IMR-90 (cell line): Measurements from ENCODE around the gene FN1. TPM values are rescaled to one million over a fixed set of nuclear protein-coding genes. Genes with fewer than 3 reads are reported as not detected.

Source experiments
- ATAC-seq: fragments of 200-7000 bp; cut with Tn5 transposase; 2 replicates; pipeline ENCODE4 v1.9.1; 2020; ENCODE audit warnings: low read depth, mild to moderate bottlenecking, moderate library complexity
- BruUV-seq: library from RNA; stranded (reverse); fragments of 400-500 nt; replicated peaks from 2 replicates; lab custom pipeline; 2021; lab: Mats Ljungman, UMichigan
- CTCF ChIA-PET: fragments of 300-600 bp; formaldehyde crosslinking; extraction: SDS; loops from one replicate; lab custom pipeline; 2021; ENCODE audit warnings: antibody characterized with exemption; lab: Yijun Ruan, JAX
- POLR2A ChIA-PET: fragments of 300-600 bp; sonication (Branson Sonifier 250); formaldehyde crosslinking; loops from one replicate; lab custom pipeline; 2022; ENCODE audit warnings: antibody characterized with exemption; ENCODE audit not compliant: unreplicated experiment; lab: Charles Lee
- DNase-seq: peaks from one replicate; pipeline ENCODE4 v3.0.0; 2013
- H2AFZ ChIP-seq: replicated peaks from 2 replicates; pipeline ENCODE3; 2013; ENCODE audit warnings: low read length, mild to moderate bottlenecking; ENCODE audit not compliant: poor library complexity
- H2AK5ac ChIP-seq: 2 replicates; pipeline ENCODE4 v1.6.1; 2013; ENCODE audit warnings: low read depth, low read length, inconsistent platforms
- H2AK9ac ChIP-seq: replicated peaks from 2 replicates; pipeline ENCODE3; 2013; ENCODE audit warnings: mild to moderate bottlenecking, low read depth, low read length, moderate library complexity; ENCODE audit not compliant: poor library complexity
- H2BK120ac ChIP-seq: 2 replicates; pipeline ENCODE4 v1.6.1; 2013; ENCODE audit warnings: low read depth, low read length, inconsistent platforms
- H2BK15ac ChIP-seq: 3 replicates; pipeline ENCODE4 v1.6.1; 2013; ENCODE audit warnings: low read depth, low read length, inconsistent platforms
- H2BK20ac ChIP-seq: 2 replicates; pipeline ENCODE4 v1.6.1; 2013; ENCODE audit warnings: low read depth, mild to moderate bottlenecking, inconsistent platforms, low read length, moderate library complexity
- H2BK5ac ChIP-seq: 2 replicates; pipeline ENCODE4 v1.6.1; 2013; ENCODE audit warnings: mild to moderate bottlenecking, low read depth, low read length, inconsistent platforms; ENCODE audit not compliant: poor library complexity, severe bottlenecking
- H3K14ac ChIP-seq: replicated peaks from 2 replicates; pipeline ENCODE4 v1.6.1; 2013; ENCODE audit warnings: low read depth, low read length, inconsistent platforms
- H3K18ac ChIP-seq: 2 replicates; pipeline ENCODE4 v1.6.1; 2013; ENCODE audit warnings: low read depth, low read length, control low read depth
- H3K23ac ChIP-seq: 2 replicates; pipeline ENCODE4 v1.6.1; 2013; ENCODE audit warnings: low read depth, low read length, inconsistent platforms
- H3K27ac ChIP-seq: 2 replicates; pipeline ENCODE4 v1.5.1; 2013; ENCODE audit warnings: mild to moderate bottlenecking, control low read depth, low read length; ENCODE audit not compliant: insufficient read depth
- H3K27me3 ChIP-seq: 2 replicates; pipeline ENCODE4 v1.6.1; 2013; ENCODE audit warnings: low read length; ENCODE audit not compliant: control insufficient read depth, insufficient read depth
- H3K36me3 ChIP-seq: 2 replicates; pipeline ENCODE4 v1.6.1; 2013; ENCODE audit warnings: low read length, mixed read lengths; ENCODE audit not compliant: control insufficient read depth, insufficient read depth
- H3K4ac ChIP-seq: 2 replicates; pipeline ENCODE4 v1.6.1; 2013; ENCODE audit warnings: low read depth, low read length, inconsistent platforms
- H3K4me1 ChIP-seq: 2 replicates; pipeline ENCODE4 v1.6.1; 2013; ENCODE audit warnings: low read length, mixed read lengths; ENCODE audit not compliant: control insufficient read depth, insufficient read depth
- H3K4me2 ChIP-seq: 2 replicates; pipeline ENCODE4 v1.6.1; 2013; ENCODE audit warnings: low read depth, mild to moderate bottlenecking, control low read depth, low read length, moderate library complexity
- H3K4me3 ChIP-seq: 2 replicates; pipeline ENCODE4 v1.5.1; 2013; ENCODE audit warnings: low read depth, mild to moderate bottlenecking, control low read depth, low read length, moderate library complexity; ENCODE audit not compliant: insufficient read depth
- H3K56ac ChIP-seq: 2 replicates; pipeline ENCODE4 v1.6.1; 2013; ENCODE audit warnings: low read length, inconsistent platforms; ENCODE audit not compliant: insufficient read depth; ENCODE audit errors: extremely low read depth
- H3K79me1 ChIP-seq, 2 experiments: 2 replicates each; pipeline ENCODE4 v1.6.1; 2013; ENCODE audit warnings: low read length in 2 of 2, inconsistent platforms in 1 of 2, low read depth in 1 of 2
- H3K9ac ChIP-seq: 2 replicates; pipeline ENCODE4 v1.6.1; 2013; ENCODE audit warnings: low read depth, low read length, control low read depth
- H3K9me1 ChIP-seq: 2 replicates; pipeline ENCODE4 v1.6.1; 2013; ENCODE audit warnings: low read length, inconsistent platforms; ENCODE audit not compliant: insufficient read depth
- H3K9me3 ChIP-seq: 2 replicates; pipeline ENCODE4 v1.6.1; 2013; ENCODE audit warnings: low read length; ENCODE audit not compliant: control insufficient read depth, insufficient read depth
- H4K20me1 ChIP-seq: 2 replicates; pipeline ENCODE4 v1.6.1; 2013; ENCODE audit warnings: low read length, inconsistent platforms; ENCODE audit not compliant: insufficient read depth
- H4K5ac ChIP-seq: 2 replicates; pipeline ENCODE4 v1.6.1; 2013; ENCODE audit warnings: mild to moderate bottlenecking, low read depth, low read length, control low read depth
- H4K8ac ChIP-seq, 2 experiments: 2 replicates each; pipeline ENCODE4 v1.6.1; 2013; ENCODE audit warnings: low read depth in 2 of 2, low read length in 2 of 2, control low read depth in 1 of 2, inconsistent platforms in 1 of 2
- H4K91ac ChIP-seq: 2 replicates; pipeline ENCODE4 v1.6.1; 2013; ENCODE audit warnings: low read depth, low read length, inconsistent platforms; ENCODE audit not compliant: insufficient read depth
- CEBPB ChIP-seq: IDR thresholded peaks from 2 replicates; pipeline ENCODE4 v1.6.1; 2012; ENCODE audit warnings: low read depth, low read length, improper control_type of control experiment
- CHD1 ChIP-seq: IDR thresholded peaks from 2 replicates; pipeline ENCODE4 v1.6.1; 2012; ENCODE audit warnings: low read depth, low read length, improper control_type of control experiment
- MAFK ChIP-seq: IDR thresholded peaks from 2 replicates; pipeline ENCODE4 v1.6.1; 2012; ENCODE audit warnings: low read depth, low read length, improper control_type of control experiment
- MXI1 ChIP-seq: IDR thresholded peaks from 2 replicates; pipeline ENCODE4 v1.6.1; 2012; ENCODE audit warnings: low read depth, mild to moderate bottlenecking, low read length, moderate library complexity, borderline replicate concordance
- POLR2A ChIP-seq: IDR thresholded peaks from 2 replicates; pipeline ENCODE4 v1.6.1; 2012; ENCODE audit warnings: mild to moderate bottlenecking, low read depth, low read length
- SMC3 ChIP-seq: fragments of 150-350 bp; IDR thresholded peaks from 2 replicates; pipeline ENCODE4 v1.6.1; 2016; ENCODE audit warnings: low read depth, mild to moderate bottlenecking, antibody characterized with exemption, low read length, moderate library complexity
- WGBS, 2 experiments: methylation state at CpG; one replicate each; pipeline versions ENCODE4 v1.1.5 to v1.1.7; 2013; ENCODE audit warnings: missing lambda C conversion rate in 2 of 2; ENCODE audit not compliant: insufficient read length in 1 of 2; ENCODE audit errors: extremely low coverage in 2 of 2; 5-methylcytosine and 5-hydroxymethylcytosine counted together
- dilution Hi-C: fragments of 300-500 bp; cut with HindIII; formaldehyde crosslinking; loops from one replicate; pipeline ENCODE4 v1.14.3; 2018; ENCODE audit warnings: low sequenced_read_pairs; ENCODE audit not compliant: unreplicated experiment
- in situ Hi-C: fragments of 300-500 bp; cut with MboI; formaldehyde crosslinking; loops from 3 replicates; pipeline ENCODE4 v1.14.3; 2019; ENCODE audit warnings: low sequenced_read_pairs, inconsistent platforms, mixed read lengths
- intact Hi-C: fragments of 100-400 bp; cut with micrococcal nuclease; formaldehyde crosslinking; loops from 2 replicates; pipeline ENCODE4 v1.10.0; 2022
- polyA plus RNA-seq, 3 experiments: library from polyadenylated mRNA; depleted of rRNA; stranded (reverse); fragments of >200 nt; gene quantifications; 2 replicates each; pipeline ENCODE4 v1.2.3, GENCODE V29; 2012; ENCODE audit warnings: low replicate concordance in 1 of 3
- total RNA-seq: library from RNA; depleted of rRNA; stranded (reverse); fragments of >200 nt; gene quantifications from 2 replicates; pipeline ENCODE4 v1.2.3, GENCODE V29; 2012

Gene FN1
- total and polyA plus RNA-seq, 2 of the 4 experiments (the other 2 are of a cell fraction) = 8,243 to 13,004 TPM

GRCh38 chr2:215338883-215339679 lies 96.8 kb downstream of the FN1 start:
- CTCF ChIA-PET = interaction anchor here (0.6 to 1.4 kb wide), 2 partner anchors 14 to 36 kb away, joined by 3 to 4 read pairs; no protein-coding TSS in a partner anchor
- BruUV-seq = no TSS peak
- H3K9ac ChIP-seq = no peak overlapping the region

More at GRCh38 chr2:215338883-215339679, 96.8 kb downstream of the FN1 start:
- peaks cover 3 to 6% of the 10 kb centered on the region in 2 experiments; a peak in 2 of 4 replicates for H3K79me1 ChIP-seq
- no peaks in the 10 kb centered on the region for H3K4me1 ChIP-seq
- no peak overlapping the region for H3K56ac ChIP-seq
- no peak for ATAC-seq
- no peak overlapping the region for H2BK20ac ChIP-seq
- no peak overlapping the region for H3K18ac ChIP-seq
- H3K27ac ChIP-seq = no peak overlapping the region
- no peak overlapping the region for H3K4me3 ChIP-seq
- H3K9me1 ChIP-seq = no peaks in the 10 kb centered on the region
- H2BK120ac ChIP-seq = no peak overlapping the region
- 60% methylated on average over 1 of the region's 7 CpGs; no CpG with 5 or more reads in 1 of the 2 experiments for WGBS, 2 experiments
- no peak overlapping the region for H3K23ac ChIP-seq
- no peak overlapping the region for H4K91ac ChIP-seq
- no peak overlapping the region for H2AFZ ChIP-seq
- no peak overlapping the region for H3K14ac ChIP-seq
- dilution Hi-C loops (no loop called here), in situ Hi-C loops (no loop called here), intact Hi-C loops (no loop called here)
- TF ChIP-seq SMC3 (no peak), POLR2A (no peak), CHD1 (no peak), CEBPB (no peak), MXI1 (no peak), MAFK (no peak)
- H3K36me3 ChIP-seq = peaks cover 29% of the 10 kb centered on the region
- H3K27me3 ChIP-seq = no peaks in the 10 kb centered on the region
- H3K4me2 ChIP-seq = no peak overlapping the region
- no peaks in the 10 kb centered on the region for H3K9me3 ChIP-seq
- H2AK5ac ChIP-seq = no peak overlapping the region
- H4K20me1 ChIP-seq = no peaks in the 10 kb centered on the region
- no peak overlapping the region for H2BK15ac ChIP-seq
- DNase-seq = no peak
- H2AK9ac ChIP-seq = no peak overlapping the region
- POLR2A ChIA-PET = no interaction called here
- H3K4ac ChIP-seq = no peak overlapping the region
- no peak overlapping the region for H4K5ac ChIP-seq
- H2BK5ac ChIP-seq = no peak overlapping the region
- no peak overlapping the region for H4K8ac ChIP-seq
